Activated T-cell treated with anti-CD3 and anti-CD28 coated beads, Interleukin-2, amount 50 U/mL, for 48 hours (primary cell): ENCODE measurements around the gene ETV5.
"Not testable (repeated sequence)": the region's sequence is repeated elsewhere in the genome, so short reads cannot be mapped to it uniquely, and the experiment has no call there.

Experiments used
- DNase-seq, 2 experiments: peaks; one replicate each; pipeline ENCODE4 v3.0.0-alpha.2; 2020

The ETV5 gene

DNA sequence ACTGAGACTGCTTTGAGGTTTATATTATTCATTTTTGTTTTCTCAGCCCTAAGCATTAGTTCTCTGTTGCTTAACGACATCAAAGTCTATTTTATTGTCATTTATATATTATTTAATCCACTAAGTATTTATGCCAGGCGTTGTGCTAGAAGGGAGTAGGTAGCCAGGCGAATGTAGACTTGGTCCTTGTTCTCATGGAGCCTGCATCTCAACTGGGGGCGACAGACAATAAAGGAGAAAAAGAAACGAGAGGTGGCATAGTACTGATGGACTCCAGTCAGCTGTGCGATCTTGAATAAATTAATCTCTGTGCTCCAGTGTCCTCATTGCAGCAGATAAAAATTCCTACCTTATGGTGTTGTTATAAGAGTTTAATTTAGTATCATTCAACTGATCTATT, 49.7 kb downstream of the ETV5 start:
- DNase-seq = no peak

DNA sequence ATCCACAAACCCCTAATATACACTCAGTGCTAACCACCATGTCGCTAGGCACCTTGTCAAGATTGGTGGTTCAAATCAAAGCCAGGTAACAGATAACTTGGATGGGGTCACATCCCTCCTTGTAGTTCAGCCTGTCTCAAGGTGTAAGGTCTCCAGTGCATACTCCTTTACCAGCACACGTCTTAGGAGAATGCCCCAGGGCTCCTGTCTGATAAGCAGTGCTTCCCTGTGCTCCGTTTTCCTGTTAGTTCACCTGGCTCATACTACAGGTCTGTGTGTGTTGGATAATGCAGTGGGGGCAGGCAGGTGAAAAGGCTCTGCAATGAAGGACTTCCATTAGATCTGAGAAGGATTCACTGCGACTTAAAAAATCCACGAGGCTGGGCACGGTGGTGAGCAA, 50.7 kb downstream of the ETV5 start:
- DNase-seq = no peak

GRCh38 chr3:186057594-186057993, 51.3 kb downstream of the ETV5 start:
- no peak for DNase-seq

GRCh38 chr3:186054792-186055352, 54.0 kb downstream of the ETV5 start:
- DNase-seq = no peak

GRCh38 chr3:186053954-186054791, 54.7 kb downstream of the ETV5 start:
- no peak for DNase-seq

DNA sequence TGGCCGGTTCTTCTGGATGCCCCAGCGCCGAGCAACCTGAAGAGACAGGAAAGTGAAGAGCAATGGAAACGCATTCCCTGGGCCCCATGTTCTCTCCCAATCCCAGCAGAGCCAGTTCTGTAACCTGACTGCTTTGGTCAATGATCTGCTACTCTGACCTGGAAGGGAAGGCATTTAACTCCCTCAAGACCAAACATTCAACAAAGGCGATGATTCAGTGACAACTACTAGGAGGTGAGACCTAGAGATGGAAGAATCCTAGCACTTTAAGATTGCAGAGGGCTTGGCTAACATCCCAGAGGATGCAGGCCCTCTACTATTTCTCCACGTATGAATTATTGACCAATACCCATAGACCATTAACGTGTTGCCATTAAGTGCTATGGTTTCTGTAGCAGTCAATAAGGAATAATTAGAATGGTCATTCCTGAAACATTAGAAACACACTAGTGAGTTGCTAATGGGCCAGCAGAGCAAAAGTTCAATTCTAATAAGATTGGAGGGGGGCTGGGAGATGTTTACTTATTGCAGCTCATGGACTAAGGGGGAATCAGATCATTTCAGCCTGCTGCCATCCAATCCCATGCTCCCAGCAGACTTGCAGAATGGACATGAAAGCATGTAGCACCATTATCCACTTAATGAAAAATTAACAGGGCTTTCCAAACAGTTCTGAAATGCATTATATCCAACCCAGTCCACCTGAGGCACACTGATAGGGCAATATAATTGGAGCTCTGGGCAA, 56.6 kb downstream of the ETV5 start:
- no peak for DNase-seq

- no peak for DNase-seq
Measured at GRCh38 chr3:186049001-186049400, 59.9 kb downstream of the ETV5 start.

- DNase-seq = no peak
Measured at GRCh38 chr3:186048119-186048518, 60.8 kb downstream of the ETV5 start.

DNA sequence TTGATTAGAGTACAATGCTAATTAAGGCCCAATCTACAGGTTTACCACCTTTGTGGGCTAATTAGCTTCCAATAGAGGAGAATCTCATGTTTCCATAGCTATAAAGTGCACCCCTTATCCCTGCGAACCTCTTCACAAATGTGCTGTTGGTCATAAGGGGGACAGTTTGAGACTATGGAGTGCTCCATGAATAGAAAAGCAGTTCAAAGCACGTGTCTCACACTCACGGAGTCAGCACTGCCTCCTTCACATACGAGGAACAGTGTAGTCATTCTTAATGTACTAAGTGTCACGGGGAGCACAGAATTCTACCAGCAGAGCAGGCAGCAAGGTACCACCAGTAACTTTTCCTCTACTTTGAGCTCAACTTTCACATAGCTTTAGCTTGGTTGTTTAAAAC, 62.1 kb downstream of the ETV5 start:
- DNase-seq = no peak

GRCh38 chr3:186044968-186045367, 63.9 kb downstream of the ETV5 start:
- DNase-seq = no peak

DNA sequence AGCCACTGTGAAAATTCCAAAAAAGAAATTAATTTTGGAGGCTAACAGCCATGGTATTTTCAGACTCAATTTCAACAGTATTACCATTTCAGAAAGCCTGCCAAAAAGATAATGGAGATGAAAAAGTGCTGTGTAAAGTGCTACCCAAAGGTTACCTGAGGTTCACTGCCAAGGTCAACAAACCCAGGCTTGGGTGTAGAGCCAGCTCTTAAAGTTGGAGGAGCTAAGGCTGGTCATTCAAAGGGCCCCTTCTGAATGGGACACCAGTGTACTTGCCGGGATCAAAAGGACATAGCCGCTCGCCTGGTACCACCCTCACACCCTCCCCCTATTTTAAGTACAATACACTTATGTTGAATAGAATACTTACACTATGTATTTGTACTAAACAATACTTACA, 64.5 kb downstream of the ETV5 start:
- no peak for DNase-seq

- DNase-seq = no peak
Measured at GRCh38 chr3:186042521-186043202, 66.2 kb downstream of the ETV5 start.

- DNase-seq = no peak
Measured at GRCh38 chr3:186042036-186042435, 66.9 kb downstream of the ETV5 start.

GRCh38 chr3:186038360-186038759, 70.5 kb downstream of the ETV5 start:
- DNase-seq = no peak

DNA sequence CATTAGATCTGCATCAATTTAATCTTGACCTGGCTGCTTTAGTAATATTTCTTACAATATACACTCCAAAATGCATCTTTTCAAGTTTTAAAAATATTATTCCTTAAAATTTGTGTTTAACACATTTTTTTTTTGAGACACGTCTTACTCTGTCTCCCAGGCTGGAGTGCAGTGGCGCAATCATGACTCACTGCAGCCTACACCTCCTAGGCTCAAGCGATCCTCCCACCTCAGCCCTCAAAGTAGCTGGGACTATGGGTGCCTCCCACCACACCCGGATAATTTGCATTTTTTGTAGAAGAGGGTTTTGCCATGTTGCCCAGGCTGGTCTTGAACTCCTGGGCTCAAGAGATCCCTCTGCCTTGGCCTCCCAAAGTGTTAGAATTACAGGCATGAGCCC, 73.6 kb downstream of the ETV5 start:
- no peak for DNase-seq

GRCh38 chr3:186032321-186032720, 76.6 kb downstream of the ETV5 start:
- no peak for DNase-seq

GRCh38 chr3:186025993-186026392, 82.9 kb downstream of the ETV5 start:
- DNase-seq = not testable (repeated sequence)

DNA sequence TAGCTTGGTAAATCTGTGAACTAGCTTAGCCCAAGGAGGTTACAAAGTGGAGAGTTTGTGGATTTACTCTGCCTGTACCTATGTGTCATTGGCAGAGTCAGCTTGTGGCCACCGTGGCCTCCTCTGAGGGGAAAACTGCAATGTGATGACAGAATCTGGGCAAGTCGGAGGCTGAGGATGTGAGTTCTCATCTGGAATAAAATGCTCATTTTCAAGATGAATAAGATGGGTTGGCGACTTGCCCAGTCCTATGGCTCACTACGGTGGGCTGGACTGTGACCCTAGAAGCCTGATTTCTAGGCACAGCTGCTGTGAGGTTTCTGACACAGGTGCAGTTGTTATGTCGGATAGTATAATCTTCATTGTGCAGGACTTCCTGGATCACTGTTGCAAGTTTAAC, 83.7 kb downstream of the ETV5 start:
- DNase-seq = peak; percentile 69 to 78

DNA sequence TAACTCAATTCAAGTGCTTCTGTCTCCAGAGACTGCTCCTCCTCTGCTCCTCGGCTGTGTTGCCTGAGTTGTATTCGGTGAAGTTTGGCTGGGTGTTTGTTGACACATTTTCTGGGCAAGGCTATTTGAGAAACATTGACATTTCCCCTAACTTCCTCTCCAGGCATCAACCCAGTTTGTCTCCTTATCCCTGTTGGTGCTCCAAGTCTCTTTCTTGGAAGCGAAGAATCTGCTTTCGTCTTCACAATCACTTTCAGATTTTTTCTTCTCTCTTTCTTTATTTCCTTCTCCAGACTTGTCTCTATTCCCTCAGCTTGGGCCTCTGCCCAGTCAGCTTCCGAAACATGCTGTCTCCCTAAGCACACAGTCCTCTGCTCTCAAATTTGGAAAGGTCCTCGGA, 84.7 kb downstream of the ETV5 start:
- DNase-seq = no peak

DNA sequence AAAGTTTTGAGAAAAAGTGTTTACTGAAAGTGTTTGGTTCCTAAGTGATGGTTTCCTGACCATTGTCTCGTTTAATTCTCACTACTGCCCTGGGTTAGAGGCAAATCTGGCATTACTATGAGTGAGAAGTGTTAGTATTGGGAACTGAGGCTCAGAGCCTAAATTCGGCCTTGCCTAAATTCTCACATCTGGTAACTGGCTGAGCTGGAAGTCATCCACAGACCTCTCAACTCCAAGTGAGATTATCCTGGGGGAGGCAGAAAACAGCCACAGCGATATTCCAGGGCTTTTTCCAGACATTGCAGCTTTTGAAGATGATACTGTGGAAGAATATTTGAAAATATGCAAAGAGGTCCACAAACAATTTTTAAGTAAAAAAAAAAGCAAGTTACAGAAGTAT, 86.0 kb downstream of the ETV5 start:
- no peak for DNase-seq

DNA sequence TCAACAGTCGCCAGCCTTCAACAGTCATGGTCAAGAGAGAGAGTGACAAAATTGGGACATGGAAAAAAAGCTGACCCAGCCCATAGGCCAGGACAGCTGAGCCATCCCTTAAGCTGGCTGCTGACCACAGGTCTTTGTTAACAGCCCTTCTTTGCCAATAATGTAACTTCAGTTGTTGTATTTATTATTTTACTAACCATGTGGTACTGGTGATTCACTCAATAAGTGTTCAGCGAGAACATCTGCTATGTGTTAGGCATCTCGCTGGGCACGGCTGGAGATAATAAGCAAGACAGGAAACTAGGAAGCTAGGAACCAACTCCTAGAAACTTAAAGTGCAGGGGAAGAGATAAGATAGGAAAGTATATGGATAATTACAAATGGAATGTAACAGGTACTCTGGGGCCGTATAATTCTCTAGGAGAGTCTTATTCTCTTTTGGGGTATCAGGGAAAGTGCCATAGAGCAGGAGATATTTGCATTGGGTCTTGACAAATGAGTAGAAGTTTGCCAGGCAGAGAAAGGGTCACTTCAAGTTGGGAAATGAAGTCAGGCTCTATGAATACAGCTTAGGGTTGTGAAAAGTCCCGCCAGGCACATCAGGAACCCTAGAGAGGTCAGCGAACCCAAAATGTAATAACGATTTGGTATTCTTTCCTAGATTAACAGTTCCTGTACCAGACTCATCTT, 87.1 kb downstream of the ETV5 start:
- no peak for DNase-seq

- DNase-seq = not testable (repeated sequence)
Measured at GRCh38 chr3:186021250-186021649, 87.6 kb downstream of the ETV5 start.

DNA sequence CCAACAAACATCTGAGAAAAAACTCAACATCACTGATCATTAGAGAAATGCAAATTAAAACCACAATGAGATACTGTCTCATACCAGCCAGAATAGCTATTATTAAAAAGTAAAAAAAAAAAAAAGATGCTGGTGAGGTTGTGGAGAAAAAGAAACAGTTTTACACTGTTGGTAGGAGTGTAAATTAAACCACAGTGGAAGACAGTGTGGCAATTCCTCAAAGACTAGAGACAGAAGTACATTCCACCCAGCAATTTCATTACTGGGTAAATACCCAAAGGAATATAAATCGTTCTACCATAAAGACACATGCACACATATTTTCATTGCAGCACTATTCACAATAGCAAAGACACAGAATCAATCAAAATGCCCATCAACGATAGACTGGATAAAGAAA, 89.6 kb downstream of the ETV5 start:
- not testable (repeated sequence) for DNase-seq
